Measurements from ENCODE around the gene CA10. TPM values are rescaled to one million over a fixed set of nuclear protein-coding genes. Genes with fewer than 3 reads are reported as not detected.

Gene CA10
- total RNA-seq, 1 experiment from 2014 or later, result 0.31 TPM

DNA sequence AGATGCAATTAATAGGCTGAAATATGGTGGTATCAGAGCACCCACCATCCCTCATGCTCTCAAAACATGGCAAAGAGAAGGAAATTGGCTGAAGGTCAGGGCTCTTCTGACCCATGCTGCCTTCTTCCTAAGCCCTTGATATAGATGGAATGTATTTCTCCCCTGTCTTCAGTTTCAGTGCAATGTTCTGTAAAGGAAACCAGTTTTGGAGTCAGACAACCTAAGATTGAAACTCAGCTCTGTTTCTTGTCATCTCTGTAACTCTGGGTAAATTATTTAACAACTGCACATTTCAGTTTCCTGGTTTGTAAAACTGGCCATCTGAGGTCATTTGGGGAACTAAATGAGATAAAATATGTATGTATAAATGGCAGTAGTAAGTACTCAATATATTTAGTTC lies 243.9 kb downstream of the CA10 start:
- Histone ChIP-seq H3K36me3 (replicated peaks; ENCODE audit: control insufficient read depth, insufficient read depth, low read length) (no peaks in the 10 kb centered on the region), H3K27me3 (ENCODE audit: control insufficient read depth, insufficient read depth, low read length) (no peaks in the 10 kb centered on the region), H3K4me3 (ENCODE audit: insufficient read depth, low read depth, low read length) (no peak overlapping the region)
- no peak for DNase-seq

DNA sequence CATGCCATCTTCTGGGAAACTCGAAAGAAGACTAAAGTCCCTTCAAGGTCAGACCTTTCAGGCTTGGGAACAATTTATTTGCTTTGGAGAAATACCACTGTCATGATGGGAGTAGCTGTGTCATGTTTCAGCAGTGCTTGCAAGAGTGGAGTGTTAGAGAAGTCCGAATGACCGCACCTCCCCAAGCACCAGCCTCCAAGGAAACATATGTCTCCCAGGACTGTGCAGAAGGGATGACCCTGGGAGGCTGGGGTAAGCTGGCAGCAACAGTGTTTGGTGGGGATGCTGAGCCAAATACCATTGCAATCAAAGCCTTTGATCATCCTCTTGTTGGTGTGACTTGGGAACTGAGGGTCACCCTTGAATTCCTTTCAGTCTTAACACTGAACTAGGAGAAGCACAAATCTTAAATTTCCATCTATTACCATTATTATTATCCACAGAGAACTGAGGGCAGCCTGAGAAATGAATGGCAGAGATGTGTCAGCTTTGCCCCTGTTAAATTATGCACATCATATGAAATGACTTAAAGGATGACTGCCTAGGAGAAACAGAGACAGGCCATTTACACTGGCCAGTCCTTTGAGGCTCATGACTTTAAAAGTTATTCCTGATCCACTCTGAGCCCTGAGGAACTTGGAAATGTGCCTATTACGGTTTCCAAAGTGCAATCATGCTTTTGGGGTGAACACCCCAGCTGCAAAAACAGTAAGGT lies 244.9 kb downstream of the CA10 start:
- H3K27me3 ChIP-seq (ENCODE audit: control insufficient read depth, insufficient read depth, low read length), result no peaks in the 10 kb centered on the region
- DNase-seq, result no peak
- H3K36me3 ChIP-seq (replicated peaks; ENCODE audit: control insufficient read depth, insufficient read depth, low read length), result no peaks in the 10 kb centered on the region
- H3K4me3 ChIP-seq (ENCODE audit: insufficient read depth, low read depth, low read length), result no peak overlapping the region

DNA sequence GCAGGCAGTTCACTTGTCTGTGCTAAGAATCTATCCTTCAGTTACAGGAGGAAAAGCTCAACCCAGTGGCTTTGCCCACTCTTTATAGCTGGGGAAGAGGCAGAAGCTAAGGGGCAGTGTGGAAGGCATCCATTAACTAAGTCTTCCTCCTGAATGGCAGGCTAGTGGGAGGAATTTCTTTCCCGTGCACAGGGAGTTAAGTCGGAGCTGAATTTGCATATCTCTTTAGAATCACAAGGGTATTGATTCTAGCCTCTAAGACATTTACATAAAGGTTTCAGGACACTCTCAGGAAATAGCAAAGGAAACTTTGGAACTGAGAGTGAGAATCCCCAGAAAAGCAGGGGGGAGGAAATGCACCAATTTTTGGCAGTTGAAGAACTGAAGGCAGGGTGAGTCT lies 245.6 kb downstream of the CA10 start:
- H3K4me3 ChIP-seq (ENCODE audit: insufficient read depth, low read depth, low read length), result no peak overlapping the region
- no peaks in the 10 kb centered on the region for H3K36me3 ChIP-seq (replicated peaks; ENCODE audit: control insufficient read depth, insufficient read depth, low read length)
- H3K27me3 ChIP-seq (ENCODE audit: control insufficient read depth, insufficient read depth, low read length), result no peaks in the 10 kb centered on the region
- DNase-seq, result peak; percentile 2

DNA sequence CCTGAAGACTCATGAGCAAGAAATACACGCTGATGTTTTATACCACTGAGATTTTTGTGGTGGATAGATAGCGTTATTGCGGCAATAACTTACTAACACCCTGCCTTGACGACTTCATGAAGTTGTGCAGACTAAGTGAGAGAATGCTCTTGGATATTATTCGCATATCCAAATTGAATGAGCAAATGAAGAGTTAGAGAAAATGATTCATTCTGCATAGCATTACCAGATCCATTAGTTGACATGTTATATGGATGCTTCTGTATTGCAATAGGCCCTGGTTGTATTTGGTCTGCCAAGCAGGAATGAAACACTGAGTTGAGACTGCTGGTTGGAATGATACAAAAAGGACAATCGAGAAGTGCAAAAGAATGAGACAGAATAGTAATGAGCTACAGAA lies 247.3 kb downstream of the CA10 start:
- Histone ChIP-seq H3K36me3 (replicated peaks; ENCODE audit: control insufficient read depth, insufficient read depth, low read length) (no peaks in the 10 kb centered on the region), H3K4me3 (ENCODE audit: insufficient read depth, low read depth, low read length) (no peak overlapping the region), H3K27me3 (ENCODE audit: control insufficient read depth, insufficient read depth, low read length) (no peaks in the 10 kb centered on the region)
- DNase-seq, result no peak

DNA sequence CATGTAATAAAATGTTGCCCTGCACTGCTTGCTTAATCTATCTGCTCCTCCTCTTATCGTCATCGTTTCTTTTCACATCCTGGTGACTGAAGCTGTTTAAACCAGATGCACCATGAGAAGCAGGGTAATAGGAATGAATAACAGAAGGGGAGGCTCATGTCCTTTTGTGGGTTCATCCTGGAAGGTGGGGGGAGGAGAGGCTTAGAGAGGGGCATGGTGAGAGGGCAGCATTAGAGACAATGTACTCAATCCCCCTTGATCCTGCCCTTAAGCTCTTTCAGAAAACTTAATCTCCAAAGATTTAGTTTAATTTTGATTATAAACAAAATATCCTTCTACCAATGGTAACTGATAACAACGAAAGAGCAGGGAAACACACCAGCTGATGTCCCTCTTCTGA lies 248.5 kb downstream of the CA10 start:
- no peaks in the 10 kb centered on the region for H3K36me3 ChIP-seq (replicated peaks; ENCODE audit: control insufficient read depth, insufficient read depth, low read length)
- DNase-seq, result no peak
- H3K4me3 ChIP-seq (ENCODE audit: insufficient read depth, low read depth, low read length), result no peak overlapping the region
- no peaks in the 10 kb centered on the region for H3K27me3 ChIP-seq (ENCODE audit: control insufficient read depth, insufficient read depth, low read length)

DNA sequence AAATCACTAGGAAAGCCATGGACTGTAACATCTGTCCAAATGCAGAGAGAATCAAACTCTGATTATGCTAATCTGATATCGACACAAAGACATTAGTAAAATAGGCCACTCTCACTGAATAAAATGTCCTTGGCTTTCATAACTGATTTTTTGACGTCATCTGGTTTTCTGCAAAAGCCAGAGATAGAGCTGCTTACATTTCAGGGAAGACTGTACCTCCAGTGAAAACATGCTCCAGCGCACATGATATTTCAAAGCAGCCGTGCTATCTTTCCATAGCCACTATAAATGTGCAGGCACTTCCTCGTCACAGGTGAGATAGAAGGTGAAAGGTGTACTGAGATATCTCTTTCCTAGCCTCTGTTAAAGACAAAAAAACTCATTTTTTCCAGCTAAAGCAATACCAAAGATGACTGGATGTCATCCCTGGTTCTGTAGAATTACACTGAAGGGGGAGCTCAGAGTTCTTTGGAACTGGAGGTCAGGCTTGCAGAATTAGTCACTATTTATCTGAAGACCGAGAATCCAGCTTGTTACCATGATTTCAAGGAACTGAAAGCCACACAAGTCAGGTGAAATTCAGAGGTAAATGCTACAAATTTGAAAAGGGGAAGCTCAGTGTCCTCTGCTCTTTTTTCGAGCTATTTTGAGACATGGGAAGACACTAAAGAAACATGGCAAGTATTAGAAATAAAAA lies 249.5 kb downstream of the CA10 start:
- H3K4me3 ChIP-seq (ENCODE audit: insufficient read depth, low read depth, low read length), result no peak overlapping the region
- no peak for DNase-seq

DNA sequence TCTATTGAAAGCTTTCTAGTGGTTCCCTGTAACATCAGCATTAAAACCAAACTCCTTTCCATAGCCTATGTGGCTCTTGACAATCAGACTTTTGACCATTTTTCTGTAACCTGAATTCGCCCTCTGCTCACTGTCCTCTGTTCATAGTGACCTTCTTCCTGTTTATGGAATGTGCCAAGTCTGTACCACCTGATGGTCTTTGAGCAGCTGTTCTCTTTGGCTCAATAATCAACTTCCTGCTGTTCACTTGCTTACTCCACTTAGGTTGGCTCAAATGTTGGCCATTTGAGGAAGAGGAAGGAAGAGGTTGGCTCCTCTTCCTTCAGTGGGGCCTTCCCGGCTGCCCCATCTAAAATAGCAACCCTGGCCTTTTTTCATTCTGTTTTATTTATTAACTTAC lies 251.5 kb downstream of the CA10 start:
- H3K27me3 ChIP-seq (ENCODE audit: control insufficient read depth, insufficient read depth, low read length), result no peaks in the 10 kb centered on the region
- H3K4me3 ChIP-seq (ENCODE audit: insufficient read depth, low read depth, low read length), result no peak overlapping the region
- DNase-seq, result no peak
- H3K36me3 ChIP-seq (replicated peaks; ENCODE audit: control insufficient read depth, insufficient read depth, low read length), result no peaks in the 10 kb centered on the region

More for the DNA sequence above, 249.5 kb downstream of the CA10 start:
- H3K36me3 ChIP-seq (replicated peaks; ENCODE audit: control insufficient read depth, insufficient read depth, low read length), result no peaks in the 10 kb centered on the region
- no peaks in the 10 kb centered on the region for H3K27me3 ChIP-seq (ENCODE audit: control insufficient read depth, insufficient read depth, low read length)

DNA sequence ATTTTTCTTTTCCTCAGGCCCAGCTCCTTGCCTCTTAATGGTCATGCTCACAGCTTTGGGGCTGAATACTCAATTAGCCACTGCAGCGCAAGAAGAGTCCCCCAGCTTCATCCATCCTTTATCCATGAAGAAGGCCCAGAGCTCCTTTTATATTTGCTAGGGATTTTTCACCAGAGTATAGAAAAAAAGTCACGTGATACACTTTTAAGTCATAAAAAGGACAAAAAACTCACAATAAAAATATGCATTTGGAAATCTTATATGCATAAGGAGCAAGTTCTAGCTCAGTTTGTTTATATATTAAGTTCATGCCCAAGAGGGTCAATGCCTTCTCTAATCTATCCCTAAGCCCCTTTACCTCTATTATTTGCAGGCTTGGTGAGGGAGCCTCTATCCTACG lies 254.1 kb downstream of the CA10 start:
- no peak for DNase-seq
- H3K27me3 ChIP-seq (ENCODE audit: control insufficient read depth, insufficient read depth, low read length), result no peaks in the 10 kb centered on the region
- no peaks in the 10 kb centered on the region for H3K36me3 ChIP-seq (replicated peaks; ENCODE audit: control insufficient read depth, insufficient read depth, low read length)
- no peak overlapping the region for H3K4me3 ChIP-seq (ENCODE audit: insufficient read depth, low read depth, low read length)

DNA sequence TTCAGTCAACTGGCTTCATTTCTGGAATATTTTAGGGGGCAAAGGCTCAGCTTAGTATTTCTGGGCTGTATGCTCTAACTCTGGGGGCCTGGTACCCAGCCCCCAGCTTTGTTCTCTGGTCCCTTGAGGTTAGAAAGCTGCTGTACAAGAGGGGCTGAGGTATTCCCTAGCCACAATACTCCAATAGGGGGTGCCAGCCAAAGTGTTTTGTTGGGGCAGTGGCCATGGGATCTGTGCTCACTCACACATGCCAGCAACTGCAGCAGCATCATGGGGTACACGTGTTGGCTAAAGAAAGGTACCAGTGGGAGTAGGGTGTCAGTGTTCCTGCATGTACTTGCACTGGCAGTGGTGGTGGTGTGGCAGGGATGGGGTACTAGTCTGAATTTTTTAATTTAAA lies 257.3 kb downstream of the CA10 start:
- Histone ChIP-seq H3K36me3 (replicated peaks; ENCODE audit: control insufficient read depth, insufficient read depth, low read length) (no peaks in the 10 kb centered on the region), H3K27me3 (ENCODE audit: control insufficient read depth, insufficient read depth, low read length) (no peaks in the 10 kb centered on the region), H3K4me3 (ENCODE audit: insufficient read depth, low read depth, low read length) (no peak overlapping the region)
- peak; percentile 7 for DNase-seq

DNA sequence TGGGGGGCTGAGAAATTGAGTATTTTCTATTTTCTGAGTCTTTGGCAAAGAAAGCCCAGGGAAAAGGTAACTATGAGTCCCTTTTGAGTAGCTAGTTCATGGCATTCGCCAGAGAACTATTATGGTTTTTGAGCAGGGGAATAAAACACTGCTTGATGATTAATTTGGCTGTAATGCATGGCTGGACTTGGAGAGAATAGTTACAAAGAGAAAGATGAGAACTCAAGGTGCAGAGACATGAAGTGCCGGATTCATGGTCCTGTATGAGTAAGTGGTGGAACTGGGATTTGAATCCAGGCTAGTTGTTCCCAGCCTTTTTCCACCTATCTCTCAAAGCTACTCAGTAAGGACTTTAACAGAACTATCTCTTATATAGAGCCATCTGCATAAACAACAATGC lies 266.6 kb downstream of the CA10 start:
- no peak for DNase-seq
- Histone ChIP-seq H3K4me3 (ENCODE audit: insufficient read depth, low read depth, low read length) (no peak overlapping the region), H3K36me3 (replicated peaks; ENCODE audit: control insufficient read depth, insufficient read depth, low read length) (no peaks in the 10 kb centered on the region), H3K27me3 (ENCODE audit: control insufficient read depth, insufficient read depth, low read length) (no peaks in the 10 kb centered on the region)

DNA sequence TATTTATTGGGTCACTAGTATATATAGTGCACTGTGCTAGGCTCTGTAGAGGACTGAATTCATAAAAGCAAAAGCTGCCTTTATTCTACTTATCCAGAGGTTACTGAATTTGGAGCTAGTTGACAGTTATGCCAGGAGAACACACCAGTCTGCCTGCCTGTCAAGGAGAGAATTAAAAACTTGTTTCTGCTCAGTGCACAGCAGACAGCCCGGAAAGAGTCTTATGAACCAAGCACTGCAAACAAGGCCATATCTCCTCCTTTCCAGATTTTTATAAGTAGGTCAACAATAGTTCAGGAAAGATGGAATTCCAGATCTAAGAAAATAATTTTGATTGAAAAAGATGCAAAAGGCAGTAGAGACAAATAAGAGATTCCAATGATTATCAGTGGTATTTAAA lies 267.8 kb downstream of the CA10 start:
- Histone ChIP-seq H3K4me3 (ENCODE audit: insufficient read depth, low read depth, low read length) (no peak overlapping the region), H3K36me3 (replicated peaks; ENCODE audit: control insufficient read depth, insufficient read depth, low read length) (no peaks in the 10 kb centered on the region), H3K27me3 (ENCODE audit: control insufficient read depth, insufficient read depth, low read length) (no peaks in the 10 kb centered on the region)
- DNase-seq, result no peak

DNA sequence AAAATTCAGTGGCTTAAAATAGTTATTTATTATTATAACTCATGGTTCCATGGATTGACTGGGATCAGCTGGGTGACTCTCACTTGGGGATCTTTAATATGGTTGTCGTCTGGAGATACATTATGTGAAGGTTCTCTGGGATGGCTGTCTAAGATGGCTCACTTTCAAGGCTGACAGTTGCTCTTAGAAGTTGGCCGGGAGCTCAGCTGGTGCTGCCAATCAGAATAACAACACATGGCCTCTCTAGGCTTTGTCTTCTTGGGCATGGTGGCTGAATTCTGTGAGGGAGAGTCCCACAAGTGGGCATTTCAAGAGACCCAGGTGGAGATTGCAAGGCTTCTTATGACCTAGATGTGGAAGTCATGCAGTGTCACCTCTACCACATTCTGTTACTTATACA lies 269.7 kb downstream of the CA10 start:
- no peak for DNase-seq
- no peaks in the 10 kb centered on the region for H3K27me3 ChIP-seq (ENCODE audit: control insufficient read depth, insufficient read depth, low read length)

DNA sequence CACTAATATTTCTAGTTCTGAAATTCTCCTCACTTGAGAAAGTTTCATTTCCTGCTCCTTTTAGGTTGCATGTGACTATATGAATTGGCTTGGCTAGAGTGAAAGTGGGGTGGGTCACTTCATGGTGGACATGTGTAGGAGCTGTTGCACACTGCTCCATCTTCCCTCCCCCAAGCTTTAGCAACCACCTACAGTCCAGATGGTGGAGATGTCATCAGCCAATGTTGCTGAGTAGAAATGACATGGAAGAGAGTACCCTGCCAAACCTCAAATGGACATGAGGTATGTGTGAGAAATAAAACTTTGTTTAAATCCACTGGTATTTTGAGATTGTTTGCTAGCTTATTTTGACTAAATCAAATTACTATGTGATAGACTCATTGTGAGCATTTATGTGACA lies 281.5 kb downstream of the CA10 start:
- no peak for DNase-seq
- Histone ChIP-seq H3K4me3 (ENCODE audit: insufficient read depth, low read depth, low read length) (no peak overlapping the region), H3K27me3 (ENCODE audit: control insufficient read depth, insufficient read depth, low read length) (no peaks in the 10 kb centered on the region), H3K36me3 (replicated peaks; ENCODE audit: control insufficient read depth, insufficient read depth, low read length) (no peaks in the 10 kb centered on the region)

More for the DNA sequence above, 269.7 kb downstream of the CA10 start:
- Histone ChIP-seq H3K36me3 (replicated peaks; ENCODE audit: control insufficient read depth, insufficient read depth, low read length) (no peaks in the 10 kb centered on the region), H3K4me3 (ENCODE audit: insufficient read depth, low read depth, low read length) (no peak overlapping the region)

DNA sequence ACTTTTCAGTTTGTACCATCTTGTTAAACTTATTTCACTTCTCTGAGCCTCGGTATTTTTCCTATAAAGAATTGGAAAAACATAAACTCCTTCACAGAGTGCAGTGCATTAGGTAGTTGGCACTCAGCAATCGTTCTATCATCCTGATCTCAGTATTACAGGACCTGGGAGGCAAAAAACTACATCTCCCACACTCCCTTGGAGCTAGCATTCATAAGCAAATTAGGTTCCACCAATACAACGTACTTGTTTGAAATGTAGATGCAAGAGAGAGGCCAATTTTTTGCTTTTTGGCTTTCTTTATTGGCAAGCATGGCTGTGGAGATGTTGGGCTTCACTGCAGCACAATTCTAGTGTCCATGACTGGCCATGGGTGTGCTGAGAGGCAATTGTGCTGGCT lies 285.2 kb downstream of the CA10 start:
- Histone ChIP-seq H3K36me3 (replicated peaks; ENCODE audit: control insufficient read depth, insufficient read depth, low read length) (no peaks in the 10 kb centered on the region), H3K27me3 (ENCODE audit: control insufficient read depth, insufficient read depth, low read length) (no peaks in the 10 kb centered on the region), H3K4me3 (ENCODE audit: insufficient read depth, low read depth, low read length) (no peak overlapping the region)
- DNase-seq, result peak; percentile 20

DNA sequence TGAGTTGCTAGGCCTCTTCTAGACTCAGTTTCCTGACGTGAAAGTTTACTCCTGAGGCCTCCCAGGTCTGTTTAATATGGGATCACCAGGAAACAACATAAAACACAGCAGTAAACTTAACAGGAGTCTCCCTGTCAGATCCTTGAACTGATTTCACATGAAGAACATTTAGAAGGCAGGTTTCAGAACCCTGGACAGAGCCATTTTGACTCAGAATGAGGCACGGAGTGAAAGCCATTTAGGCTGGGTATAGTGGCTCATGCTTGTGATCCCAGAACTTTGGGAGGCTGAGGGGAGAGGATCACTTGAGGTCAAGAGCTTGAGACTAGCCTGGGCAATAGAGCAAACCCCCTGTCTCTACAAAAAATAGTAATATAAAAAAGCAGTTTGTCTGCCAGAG lies 289.1 kb downstream of the CA10 start:
- peak; percentile 30 for DNase-seq
- H3K27me3 ChIP-seq (ENCODE audit: control insufficient read depth, insufficient read depth, low read length), result no peaks in the 10 kb centered on the region
- no peaks in the 10 kb centered on the region for H3K36me3 ChIP-seq (replicated peaks; ENCODE audit: control insufficient read depth, insufficient read depth, low read length)
- no peak overlapping the region for H3K4me3 ChIP-seq (ENCODE audit: insufficient read depth, low read depth, low read length)
